SU-DHL-6 (cell line): ENCODE results near the gene URI1.

ENCODE experiments used
- CTCF ChIP-seq: fragments of 200-600 bp; sonication (generic); IDR thresholded peaks from one replicate; pipeline ENCODE4 v1.5.1; 2017; ENCODE audit warnings: antibody characterized with exemption, mild to moderate bottlenecking, low read length, moderate library complexity; ENCODE audit not compliant: insufficient read depth, poor library complexity, severe bottlenecking
- EZH2phosphoT487 ChIP-seq: fragments of 200-600 bp; sonication (generic), shearing (Covaris generic); conservative IDR thresholded peaks from 2 replicates; pipeline ENCODE4 v1.6.1; 2018; ENCODE audit warnings: mild to moderate bottlenecking, antibody characterized with exemption, low read length, moderate library complexity, mixed read lengths

GRCh38 chr19:29962793-29963192 lies 20.8 kb downstream of the URI1 start:
- no peak for TF ChIP-seq CTCF
- TF ChIP-seq EZH2phosphoT487, result no peak
